Daoy (cell line): ENCODE data around the gene FAM111A. TPM values are rescaled to one million over a fixed set of nuclear protein-coding genes. Genes with fewer than 3 reads are reported as not detected.

Experiments
- DNase-seq: peaks from one replicate; pipeline ENCODE4 v3.0.0-alpha.2; 2015; ENCODE audit warnings: low read depth
- total RNA-seq: library from RNA; depleted of rRNA; stranded (reverse); fragments of >200 nt; shearing (Covaris generic); gene quantifications from 2 replicates; pipeline ENCODE4 v1.2.3, GENCODE V29; 2014; rRNA removed

Gene FAM111A
- total RNA-seq, 1 experiment from 2014 or later: 66.0 TPM

DNA sequence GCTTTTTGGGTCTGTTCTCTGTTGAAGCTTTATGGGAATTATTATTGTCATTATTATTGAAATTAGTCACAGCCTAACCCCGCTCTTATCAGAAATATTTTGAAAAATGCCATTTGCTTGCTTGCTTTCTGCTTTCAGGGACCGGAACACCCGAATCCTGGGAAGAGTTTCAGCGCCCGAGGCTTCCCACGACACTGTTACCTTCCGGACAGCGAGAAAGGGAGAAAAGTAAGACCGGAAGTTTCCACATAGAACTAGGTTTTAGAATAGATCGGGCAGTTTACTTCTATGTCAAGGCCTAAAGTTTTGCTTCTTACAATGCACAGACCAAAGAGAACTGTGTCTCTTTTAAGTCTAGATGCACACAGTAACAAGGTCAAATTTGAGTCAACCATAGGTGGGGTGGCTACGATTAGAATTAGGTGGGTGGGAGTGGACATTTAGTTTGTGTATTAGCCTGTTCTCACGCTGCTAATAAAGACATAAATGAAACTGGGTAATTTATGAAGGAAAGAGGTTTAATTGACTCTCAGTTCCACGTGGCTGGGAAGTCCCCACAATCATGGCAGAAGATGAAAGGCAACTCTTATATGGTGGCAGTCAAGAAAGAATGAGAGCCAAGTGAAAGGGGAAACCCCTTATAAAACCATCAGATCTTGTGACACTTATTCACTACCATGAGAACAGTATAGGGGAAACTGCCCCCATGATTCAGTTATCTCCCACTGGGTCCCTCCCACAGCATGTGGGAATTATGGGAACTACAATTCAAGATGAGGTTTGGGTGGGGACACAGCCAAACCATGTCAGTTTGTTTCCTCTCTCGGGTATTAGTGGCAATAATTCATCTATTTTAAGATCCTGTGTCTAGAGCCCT is 57.1 kb downstream of the FAM111A start:
- DNase-seq: no peak

DNA sequence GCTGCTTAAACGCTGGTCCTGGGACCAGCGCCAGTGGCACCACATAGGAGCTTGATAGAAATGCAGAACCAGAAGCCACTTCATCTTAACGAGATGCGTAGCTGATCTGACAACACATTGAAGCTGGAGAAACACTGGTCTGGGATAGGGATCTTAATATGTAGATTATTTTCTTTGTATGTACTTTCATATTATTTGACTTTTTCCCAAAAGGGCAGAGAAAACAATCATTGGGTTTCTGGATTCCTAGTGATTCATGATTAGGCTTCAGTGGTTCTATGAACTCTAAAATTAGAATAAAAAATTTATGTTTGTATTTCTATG is 57.7 kb downstream of the FAM111A start:
- no peak for DNase-seq

- no peak for DNase-seq
Observed at GRCh38 chr11:59201353-59201752, 58.7 kb downstream of the FAM111A start.

Other genes starting within 250 kb of the FAM111A start
- gene GLYATL1, start 203.4 kb upstream of the FAM111A start, total RNA-seq: 1.1 TPM in 1 of 2 replicates, not detected in the other
- not detected in 2 replicates for gene GLYATL1B, start 56.5 kb upstream of the FAM111A start, total RNA-seq
- 24.1 and 32.3 TPM in 2 replicates for gene FAM111B, start 35.6 kb upstream of the FAM111A start, total RNA-seq
- gene DTX4, start 29.3 kb downstream of the FAM111A start, total RNA-seq: not detected in 2 replicates
- gene MPEG1, start 70.1 kb downstream of the FAM111A start, total RNA-seq: not detected in 2 replicates
- not detected in 2 replicates for gene OR5AN1, start 216.0 kb downstream of the FAM111A start, total RNA-seq